ENCODE data around the gene ZIC4.

The ZIC4 gene

DNA sequence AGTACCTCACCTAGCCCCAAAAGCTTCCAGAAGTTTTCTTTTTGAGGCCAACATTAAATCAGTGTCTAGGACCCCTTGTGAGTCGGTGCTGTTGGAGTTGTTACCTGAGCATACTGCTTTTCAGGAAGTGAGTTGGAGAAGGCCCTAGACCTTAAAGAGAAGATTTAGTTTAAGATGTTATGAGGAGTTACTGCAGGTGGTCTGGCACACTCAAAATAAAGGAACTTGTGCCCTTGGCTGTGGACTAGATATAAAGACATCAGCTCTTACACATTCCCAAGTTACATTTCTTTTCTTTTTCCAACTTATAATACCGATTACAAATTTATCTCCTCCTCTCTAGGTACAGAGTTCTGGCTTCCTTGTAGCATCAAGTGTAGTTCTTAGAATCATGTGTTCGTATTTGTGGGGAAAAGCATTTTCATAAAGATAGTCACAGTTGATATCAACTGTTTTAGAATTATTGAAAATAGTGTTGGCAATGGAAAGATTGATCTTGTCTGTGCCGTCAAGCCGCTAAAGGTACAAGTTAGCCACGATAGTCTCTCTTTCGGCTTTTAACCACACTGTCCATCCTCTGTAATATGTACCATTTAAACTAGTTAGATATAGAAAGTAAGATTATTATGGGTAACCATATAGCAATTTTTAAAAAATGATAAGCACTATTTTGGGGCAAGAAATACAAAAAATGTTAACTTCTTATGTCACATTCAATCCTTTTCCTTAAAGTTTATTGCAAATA, 11.4 kb upstream of the ZIC4 start:
- no peak for DNase-seq (ENCODE audit: low spot score)

DNA sequence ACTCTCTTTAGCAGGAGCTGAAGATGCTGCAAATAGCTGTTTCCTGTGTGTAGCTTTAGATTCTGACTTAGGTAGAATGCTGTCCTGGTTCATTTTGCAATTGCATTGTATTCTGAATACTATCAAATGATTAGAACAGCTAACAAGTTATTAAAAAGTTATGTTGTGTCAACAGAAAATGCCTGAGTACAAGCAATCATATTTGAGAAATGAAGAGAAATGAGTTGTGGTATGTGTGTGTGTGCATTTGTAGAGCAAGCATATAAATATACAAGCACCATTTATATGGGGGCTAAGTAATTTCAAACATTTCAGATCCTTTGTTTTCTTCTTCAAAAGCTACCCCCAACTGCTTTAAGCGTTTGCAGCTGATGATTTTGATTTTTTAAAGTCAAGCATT, 10.6 kb upstream of the ZIC4 start:
- DNase-seq (ENCODE audit: low spot score) = no peak

DNA sequence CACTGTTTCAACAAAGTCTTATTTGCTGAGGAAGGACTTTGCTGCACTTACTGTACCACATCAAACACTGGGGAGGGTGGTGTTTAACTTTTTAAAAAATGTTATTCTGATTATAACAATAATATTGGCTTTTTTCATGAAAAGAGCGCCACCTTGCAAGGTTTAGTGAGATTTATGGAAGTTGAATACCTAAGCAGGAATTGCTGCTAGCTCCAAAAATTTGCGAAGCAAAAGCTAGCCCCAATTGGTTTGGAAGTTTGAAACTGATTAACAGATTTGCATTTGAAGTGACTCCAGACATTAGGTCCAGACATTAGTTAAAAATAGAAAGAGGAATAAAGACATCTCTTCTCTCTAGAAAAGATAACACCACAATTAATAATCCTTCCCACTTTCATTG, 9.5 kb upstream of the ZIC4 start:
- no peak for DNase-seq (ENCODE audit: low spot score)

DNA sequence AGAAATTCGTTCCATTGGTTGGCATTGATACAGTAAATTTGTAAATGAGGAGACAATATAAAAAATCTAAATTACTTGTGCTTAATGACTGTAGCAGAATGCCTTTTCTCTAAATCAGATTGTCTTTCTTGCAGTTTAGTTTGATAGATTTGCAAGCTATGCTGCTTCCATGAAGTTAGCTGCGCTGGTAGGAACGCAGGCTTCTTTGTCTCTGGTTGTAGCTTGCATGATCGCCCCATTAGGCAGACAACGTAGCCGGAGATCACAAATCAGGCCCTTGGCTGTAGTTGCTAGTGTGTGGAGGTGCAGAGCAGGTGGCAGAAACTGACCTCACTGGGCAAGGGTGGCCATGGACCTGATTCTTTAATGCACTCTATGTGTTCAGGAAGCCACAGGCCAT, 8.9 kb upstream of the ZIC4 start:
- no peak for DNase-seq (ENCODE audit: low spot score)

DNA sequence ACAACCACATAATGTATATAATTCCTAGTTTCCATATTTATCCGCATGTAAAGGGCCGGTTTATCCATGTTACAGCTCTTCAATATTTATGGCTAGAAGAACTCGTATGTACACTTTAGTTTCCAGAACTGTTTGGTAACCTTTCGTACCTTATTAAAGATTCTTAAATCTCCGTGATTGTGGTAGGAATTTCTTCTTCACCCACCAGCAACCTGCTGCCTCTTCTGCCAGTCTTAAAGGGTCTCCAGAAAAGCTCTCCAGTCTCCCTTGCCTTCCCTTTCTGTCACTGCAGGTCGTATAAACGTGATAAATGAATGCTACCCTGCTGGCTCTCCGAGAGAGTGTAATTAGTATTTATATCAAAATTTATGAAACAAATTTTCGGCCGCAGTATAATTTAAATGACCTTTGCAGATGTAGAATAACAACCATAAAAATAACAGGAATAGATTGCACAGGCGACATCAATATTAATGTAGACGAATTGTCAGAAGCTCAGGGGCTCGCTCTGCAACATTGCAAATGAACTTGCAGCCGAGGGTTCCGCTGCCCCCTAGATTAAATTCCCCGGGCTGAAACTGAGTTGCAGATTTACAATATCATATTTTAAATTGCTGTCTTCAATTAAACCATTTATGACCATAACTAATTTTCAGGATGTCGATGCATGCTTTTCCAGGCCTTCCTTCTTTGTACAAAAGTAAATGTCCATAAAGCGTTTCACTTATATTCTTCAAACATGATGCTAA, 8.2 kb upstream of the ZIC4 start:
- DNase-seq (ENCODE audit: low spot score) = no peak

DNA sequence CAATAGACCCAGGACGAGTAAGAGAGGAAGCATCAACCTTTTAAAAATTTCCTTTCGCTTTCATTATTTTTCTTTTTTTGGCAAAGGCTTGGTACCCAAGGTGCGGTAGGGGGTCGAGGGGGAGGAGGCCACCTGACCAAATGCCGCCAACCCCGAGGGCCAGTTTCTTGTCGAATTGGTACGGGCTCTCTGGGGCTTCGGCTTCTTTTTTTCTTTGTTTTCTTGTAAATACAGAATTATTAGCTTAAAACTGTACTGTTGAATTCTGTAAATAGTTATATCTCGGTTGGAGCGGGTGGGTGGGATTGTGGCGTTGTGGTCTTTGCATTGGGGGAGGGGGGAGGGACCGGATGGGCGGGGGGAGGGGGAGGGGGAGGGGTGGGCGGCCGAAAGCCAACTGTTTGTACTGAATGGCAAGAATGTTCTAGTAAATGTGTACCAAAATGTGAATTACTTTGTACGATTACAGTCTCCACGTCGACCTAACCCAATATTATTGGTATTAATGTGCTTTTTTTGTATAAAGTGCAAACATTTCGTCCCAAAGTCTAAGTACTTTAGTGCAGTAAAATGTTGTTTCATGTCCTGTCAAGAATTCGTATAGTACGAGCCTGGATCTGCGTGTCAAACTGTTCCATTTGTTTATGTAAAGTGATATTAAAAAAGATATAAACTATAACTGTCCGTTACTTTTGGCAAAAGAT, 7.5 kb upstream of the ZIC4 start:
- no peak for DNase-seq (ENCODE audit: low spot score)

DNA sequence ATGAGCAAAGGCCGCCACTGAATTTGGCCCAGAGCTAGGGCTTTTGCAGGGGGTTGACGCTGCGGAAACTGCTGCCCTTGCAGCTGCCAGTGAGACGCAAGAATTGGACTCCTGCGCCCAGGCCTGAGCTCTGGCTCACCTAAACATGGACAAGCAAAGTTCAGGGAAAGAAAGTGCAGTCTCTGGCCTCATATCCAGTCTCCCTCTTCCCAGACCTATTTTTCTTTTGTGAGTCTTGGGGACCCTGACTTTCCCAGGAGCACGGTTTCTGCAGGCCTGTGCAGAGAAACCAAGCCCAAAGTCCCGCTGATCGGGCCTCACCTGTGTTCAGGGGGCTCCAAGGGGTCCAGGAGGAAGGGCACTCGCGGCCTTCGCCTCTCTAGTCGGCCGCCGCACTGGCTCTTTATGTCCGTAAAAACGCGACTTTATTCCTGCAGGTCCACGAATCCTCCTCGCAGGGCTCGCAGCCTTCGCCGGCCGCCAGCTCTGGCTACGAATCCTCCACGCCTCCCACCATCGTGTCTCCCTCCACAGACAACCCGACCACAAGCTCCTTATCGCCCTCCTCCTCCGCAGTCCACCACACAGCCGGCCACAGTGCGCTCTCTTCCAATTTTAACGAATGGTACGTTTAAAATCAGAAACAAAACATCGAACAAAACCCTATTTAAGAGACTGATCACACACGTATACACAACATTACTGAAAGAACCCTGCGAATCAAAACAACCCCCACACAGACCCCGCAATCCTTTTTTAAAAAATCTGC, 6.8 kb upstream of the ZIC4 start:
- no peak for DNase-seq (ENCODE audit: low spot score)

DNA sequence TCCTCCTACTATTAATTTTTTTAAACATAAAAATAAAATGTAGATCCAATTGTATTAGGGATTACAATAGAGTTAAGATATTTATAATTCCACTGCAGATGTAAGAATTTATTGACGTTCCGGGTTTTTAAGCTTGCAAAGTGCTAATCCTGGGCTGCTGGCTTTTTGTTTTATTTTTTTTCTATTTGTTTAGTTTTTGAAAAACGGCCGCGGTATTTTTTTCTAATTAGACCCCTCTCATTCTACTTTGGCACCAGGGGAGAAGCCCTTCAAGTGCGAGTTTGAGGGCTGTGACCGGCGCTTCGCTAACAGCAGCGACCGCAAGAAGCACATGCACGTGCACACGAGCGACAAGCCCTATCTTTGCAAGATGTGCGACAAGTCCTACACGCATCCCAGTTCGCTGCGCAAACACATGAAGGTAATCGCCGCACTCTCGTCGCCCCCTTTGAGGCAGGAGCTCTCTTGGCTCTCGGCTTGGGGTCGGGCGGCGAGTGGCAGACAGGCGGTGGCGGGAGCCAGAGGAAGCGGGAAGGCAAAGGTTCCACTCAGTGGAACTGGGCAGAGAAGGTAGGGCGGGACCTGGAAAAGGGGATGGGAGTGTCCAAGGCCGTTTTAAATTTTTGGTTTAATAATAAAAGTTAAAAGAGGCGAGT, 6.0 kb upstream of the ZIC4 start:
- no peak for DNase-seq (ENCODE audit: low spot score)

DNA sequence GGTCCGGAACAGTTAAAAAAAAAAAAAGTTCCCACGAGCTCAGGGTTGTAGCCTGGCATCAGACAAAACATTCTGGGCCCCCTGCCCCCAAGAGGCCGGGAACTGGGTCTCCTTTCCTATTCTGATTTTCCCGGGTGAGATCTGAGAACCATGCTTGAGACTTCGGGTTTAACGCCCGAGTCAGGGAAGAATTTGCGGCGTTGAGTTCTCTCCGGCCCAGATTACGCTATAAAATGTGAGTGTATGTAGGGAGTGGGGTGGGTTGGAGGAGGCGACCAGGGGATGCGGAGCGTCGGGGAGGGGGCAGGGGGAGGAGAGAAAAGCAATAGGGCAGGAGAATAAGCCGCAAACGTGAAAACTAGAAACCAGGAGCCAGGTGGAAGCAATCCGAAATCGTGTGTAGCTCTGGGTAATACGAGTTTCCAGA, 5.5 kb upstream of the ZIC4 start:
- no peak for DNase-seq (ENCODE audit: low spot score)

DNA sequence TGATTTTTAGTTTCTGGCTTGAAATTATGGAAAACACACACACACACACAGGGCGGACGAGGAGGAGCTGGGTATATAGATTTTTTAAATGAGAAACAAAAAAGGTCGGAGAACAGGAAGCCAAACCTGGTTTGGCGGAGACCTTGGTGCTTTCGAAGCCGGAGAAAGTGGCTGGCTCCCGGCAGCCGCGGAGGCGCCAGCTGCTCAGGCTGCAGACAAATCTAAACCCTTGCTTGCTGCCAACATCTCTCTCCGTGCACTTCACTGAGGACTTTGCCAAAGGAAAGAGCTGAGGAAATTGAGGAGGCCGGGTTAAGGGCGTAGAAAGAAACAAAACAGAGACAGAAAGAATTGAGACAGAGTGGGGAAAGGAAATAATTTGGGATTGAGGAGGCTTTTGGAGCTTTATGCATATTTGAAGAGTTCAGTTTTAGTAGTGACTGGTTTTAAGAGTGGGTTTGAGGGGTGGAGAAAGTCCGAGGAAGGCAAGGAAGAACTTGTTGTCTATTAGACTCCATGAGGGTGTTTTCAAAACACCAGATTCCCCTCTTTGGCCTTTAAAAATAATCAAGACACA, 5.0 kb upstream of the ZIC4 start:
- no peak for DNase-seq (ENCODE audit: low spot score)

DNA sequence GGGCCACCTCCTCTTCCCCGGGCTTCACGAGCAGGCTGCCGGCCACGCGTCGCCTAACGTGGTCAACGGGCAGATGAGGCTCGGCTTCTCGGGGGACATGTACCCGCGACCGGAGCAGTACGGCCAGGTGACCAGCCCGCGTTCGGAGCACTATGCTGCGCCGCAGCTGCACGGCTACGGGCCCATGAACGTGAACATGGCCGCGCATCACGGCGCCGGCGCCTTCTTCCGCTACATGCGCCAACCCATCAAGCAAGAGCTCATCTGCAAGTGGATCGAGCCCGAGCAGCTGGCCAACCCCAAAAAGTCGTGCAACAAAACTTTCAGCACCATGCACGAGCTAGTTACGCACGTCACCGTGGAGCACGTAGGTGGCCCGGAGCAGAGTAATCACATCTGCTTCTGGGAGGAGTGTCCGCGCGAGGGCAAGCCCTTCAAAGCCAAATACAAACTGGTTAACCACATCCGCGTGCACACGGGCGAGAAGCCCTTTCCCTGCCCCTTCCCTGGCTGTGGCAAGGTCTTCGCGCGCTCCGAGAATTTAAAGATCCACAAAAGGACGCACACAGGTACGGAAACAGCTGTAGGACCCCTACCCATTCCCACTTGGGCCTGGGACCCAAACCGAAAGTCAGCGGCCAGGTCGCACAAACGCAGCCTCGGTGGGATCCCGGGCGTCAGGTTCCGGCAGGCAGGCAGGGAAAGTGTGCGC, 4.3 kb upstream of the ZIC4 start:
- DNase-seq (ENCODE audit: low spot score) = no peak

DNA sequence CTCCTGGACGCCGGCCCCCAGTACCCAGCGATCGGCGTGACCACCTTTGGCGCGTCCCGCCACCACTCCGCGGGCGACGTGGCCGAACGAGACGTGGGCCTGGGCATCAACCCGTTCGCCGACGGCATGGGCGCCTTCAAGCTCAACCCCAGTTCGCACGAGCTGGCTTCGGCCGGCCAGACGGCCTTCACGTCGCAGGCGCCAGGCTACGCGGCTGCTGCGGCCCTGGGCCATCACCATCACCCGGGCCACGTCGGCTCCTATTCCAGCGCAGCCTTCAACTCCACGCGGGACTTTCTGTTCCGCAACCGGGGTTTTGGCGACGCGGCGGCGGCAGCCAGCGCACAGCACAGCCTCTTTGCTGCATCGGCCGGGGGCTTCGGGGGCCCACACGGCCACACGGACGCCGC, 3.8 kb upstream of the ZIC4 start:
- DNase-seq (ENCODE audit: low spot score) = no peak

DNA sequence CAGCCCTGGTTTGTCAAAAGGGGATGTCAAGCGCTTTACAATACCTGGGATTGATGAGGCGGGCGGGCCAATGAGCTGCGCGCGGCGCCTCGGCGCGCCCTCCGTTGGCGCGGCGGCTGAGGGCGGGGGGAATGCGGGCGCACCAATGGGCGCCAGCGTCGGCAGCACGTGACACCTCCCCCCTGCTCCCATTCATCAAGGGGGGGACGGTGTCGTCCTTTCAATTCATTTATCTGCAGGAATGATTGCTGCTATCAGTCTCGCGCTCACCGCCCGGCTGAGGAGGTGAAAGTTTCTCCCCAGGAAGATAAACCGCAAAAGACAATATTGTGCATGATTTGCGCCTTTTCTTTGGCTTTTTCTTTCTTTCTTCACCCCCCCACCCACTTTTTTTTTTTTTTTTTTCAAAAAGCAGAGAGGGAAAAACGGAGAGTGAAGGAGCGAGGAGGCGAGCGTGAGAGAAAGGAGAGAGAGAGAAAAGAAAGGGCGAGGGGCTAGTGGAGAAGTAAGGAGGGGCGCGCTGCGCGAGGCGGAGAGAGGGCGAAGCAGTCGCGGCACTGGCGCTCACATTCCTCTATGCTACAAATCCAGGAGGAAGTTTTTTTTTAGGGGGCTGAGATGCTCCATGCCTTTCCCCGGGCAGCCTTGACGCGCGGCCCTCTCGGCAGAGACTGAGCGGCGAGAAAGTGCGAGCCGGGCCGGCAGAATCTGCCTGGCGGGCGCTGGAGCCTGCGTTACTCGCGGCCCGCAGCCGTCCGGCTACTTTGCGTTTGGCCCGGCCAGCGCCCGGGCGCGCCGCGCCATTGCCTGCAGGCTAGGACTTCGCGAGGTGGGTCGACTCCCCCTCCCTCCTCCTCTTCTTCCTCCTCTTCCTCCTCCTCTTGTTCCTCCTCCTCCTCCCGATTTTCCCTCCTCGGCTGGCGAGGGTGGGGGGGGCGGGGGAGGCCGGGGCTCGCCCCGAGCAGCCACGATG, 3.1 kb upstream of the ZIC4 start, which contains the start of gene ZIC1:
Gene ZIC1, plus strand, starts transcription at position 223 of the 973 bp plus-strand sequence. Its CDS starts 748 bp downstream, at position 971.
- DNase-seq (ENCODE audit: low spot score) = no peak

DNA sequence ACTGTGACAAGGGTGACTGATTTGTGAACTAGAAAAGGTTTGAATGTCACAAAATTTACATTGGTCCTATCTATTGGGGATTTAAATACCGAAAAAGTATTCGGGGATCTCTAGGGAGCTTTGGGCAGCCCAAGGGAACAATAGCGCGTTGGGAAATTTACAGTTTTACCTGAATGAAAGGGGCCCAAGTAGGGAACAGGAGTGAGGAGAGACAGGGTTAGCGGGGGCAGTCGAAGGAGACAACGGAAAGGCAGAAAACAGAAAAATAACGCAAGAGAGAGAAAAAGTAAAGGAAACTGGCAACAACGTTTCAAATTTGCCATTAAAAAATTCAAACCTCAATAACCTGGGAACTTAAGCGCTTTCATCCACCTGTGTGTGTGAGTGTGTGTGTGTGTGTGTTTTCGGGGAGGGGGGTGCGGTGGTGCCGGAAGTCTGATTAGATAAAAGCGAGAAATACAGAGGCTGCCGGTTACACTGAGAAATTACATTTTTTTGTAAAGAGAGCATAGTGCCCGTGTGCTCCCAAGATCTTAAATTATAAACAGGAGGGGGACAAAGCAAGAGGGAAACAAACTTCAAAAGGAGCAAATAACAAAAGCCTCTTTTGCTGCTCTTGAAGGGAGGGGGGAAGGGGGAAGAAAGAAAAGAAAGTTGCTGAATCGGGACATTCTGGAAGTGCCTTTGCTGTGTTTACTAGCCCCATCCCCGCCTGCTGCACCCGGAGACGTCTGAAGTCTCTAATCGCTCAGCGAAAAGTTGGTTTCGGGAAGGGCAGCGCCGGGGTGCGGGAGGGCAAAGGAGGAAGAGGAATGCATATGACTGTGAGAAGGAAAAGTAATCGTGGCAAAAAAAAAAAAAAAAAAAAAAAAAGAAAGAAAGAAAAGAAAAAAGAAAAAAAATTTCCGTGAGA, 2.1 kb upstream of the ZIC4 start:
- DNase-seq (ENCODE audit: low spot score) = no peak

DNA sequence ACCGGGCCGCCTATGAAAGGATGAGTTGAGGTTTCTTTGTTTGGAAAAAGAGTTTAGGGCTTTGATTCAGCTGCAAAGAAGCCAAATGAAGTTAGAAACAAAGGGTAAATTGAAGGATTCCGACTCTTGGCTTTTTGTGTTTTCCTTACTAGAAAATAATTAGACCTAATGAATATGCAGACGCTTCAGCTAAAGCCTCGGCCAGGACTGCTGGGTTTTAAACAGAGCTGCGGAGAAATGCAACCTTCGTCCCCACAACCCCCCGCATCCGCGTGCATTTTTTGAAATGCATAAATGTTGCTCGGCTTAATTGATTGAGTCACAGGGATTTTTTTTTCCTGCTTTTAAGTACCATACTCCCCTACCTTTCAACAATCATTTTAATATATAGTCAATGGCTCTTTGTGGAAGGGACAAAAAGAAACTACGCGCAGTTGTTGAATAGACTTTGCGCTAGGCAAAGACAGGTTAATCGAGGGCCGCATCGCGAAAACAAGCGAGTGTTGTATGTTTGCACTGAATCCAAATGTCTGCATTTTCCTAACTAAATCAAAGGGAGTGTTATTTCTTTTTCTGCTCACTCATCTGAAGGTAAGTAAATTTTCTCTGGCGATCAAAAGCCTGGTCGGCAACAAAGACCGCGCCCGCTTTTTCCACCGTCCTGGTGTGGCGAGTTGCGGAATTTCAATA, 1.3 kb upstream of the ZIC4 start:
- DNase-seq (ENCODE audit: low spot score) = no peak

DNA sequence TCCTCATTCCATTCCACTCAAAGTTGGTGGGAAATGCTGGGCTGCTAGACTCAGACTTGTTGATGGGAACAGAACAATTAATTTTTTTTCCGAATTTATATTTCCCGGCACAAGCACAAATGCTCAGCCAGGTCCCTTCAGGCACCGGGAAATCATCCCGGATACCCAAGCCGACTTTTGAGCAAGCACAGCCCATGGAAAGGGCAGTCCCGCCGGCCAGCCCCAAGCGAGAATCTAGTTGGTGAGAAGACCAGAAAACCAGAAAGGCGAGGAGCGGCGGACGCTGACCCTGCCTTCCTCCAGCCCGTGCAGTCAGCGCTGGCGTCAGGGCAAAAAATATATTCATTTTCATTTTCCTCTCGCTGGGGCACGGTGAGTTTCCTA, 763 bp upstream of the ZIC4 start:
- DNase-seq (ENCODE audit: low spot score) = no peak

DNA sequence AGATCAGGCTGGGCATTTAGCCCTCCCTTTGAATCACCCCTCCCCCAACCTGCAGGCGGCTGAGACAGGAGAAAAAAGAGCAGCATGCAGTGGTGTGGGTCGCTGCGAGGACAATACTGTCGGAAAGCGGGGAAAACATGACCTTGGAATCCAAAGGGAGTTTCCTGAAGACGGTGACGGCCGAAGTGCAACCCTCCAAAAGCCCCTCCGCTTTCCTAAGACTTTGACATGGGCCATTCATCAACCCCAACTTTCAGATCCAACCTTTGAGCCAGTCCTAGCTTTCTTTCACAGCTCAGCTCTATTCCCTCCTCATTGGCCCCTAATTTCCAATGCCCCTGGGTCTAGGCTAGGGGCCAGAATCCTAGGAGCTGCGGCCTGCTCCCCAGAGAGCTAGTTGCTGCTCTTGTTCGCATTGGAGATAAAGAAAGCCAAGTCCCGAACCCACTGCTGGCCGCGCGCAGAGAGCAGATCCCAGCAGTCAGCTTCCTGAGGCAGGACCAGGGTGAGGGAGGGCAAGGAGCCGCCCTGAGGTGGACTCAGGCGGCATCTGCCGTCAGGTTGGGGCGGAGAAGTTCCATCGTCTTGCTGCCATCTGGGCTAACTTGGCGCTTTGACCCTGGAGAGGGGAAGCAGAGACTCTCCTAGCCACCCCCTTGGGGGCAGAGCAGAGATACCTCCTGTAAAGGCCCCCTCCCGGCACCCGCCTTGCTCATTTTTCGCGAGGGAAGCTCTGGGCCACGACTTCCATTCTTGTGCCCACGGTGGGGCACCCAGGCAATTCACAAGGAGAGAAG, 914 bp downstream of the ZIC4 start:
- no peak for DNase-seq (ENCODE audit: low spot score)

Measured in hematopoietic multipotent progenitor cell treated with erythropoietin and hydrocortisone succinate and interleukin-3 and kit ligand, for 17 days (in vitro differentiated cells).